Measurements from ENCODE around the gene DPT.

GRCh38 chr1:168653567-168653966 lies 75.4 kb downstream of the DPT start:
- TF ChIP-seq POLR2A (IDR thresholded peaks at IDR 0.05; ENCODE audit: low read depth, low read length) (no peak), POLR2AphosphoS5 (IDR thresholded peaks at IDR 0.05; ENCODE audit: insufficient read depth, low read depth, low read length) (no peak), CTCF (IDR thresholded peaks at IDR 0.05; ENCODE audit: extremely low read depth in 1 of 2, insufficient read depth in 1 of 2, low read depth in 1 of 2, low read length in 2 of 2) (no peak), MAX (IDR thresholded peaks at IDR 0.05; ENCODE audit: insufficient read depth, insufficient read length) (no peak), GATA2 (IDR thresholded peaks at IDR 0.05; ENCODE audit: insufficient read depth, insufficient read length, low read depth, low read length) (no peak), EZH2 (IDR thresholded peaks at IDR 0.05; ENCODE audit: borderline replicate concordance, low read depth, low read length, severe bottlenecking) (no peak), MYC (IDR thresholded peaks at IDR 0.05; ENCODE audit: low read depth, low read length) (no peak), JUN (IDR thresholded peaks at IDR 0.05; ENCODE audit: borderline replicate concordance, insufficient read depth, insufficient read length, low read depth) (no peak), FOS (IDR thresholded peaks at IDR 0.05; ENCODE audit: borderline replicate concordance, insufficient read depth, low read length) (no peak)
